ENCODE data around the gene RGS1. TPM values are rescaled to one million over a fixed set of nuclear protein-coding genes. Genes with fewer than 3 reads are reported as not detected.
A peak's percentile ranks its signal among the peaks of the same experiment; 100 is the strongest.

RGS1 gene
- total RNA-seq, 2 experiments from 2014 or later = 13.8 to 15.7 TPM

- peak; percentile 38 for ATAC-seq
- POLR2A ChIA-PET = interaction anchor here (0.7 to 1.9 kb wide), 4 partner anchors 11 to 31 kb away, joined by 3 to 19 read pairs (median 4); no protein-coding TSS in a partner anchor
- CTCF ChIA-PET = interaction anchor here (0.7 to 5.8 kb wide), 11 partner anchors 10 to 69 kb away, joined by 3 to 51 read pairs (median 4); no protein-coding TSS in a partner anchor
- no peak for DNase-seq
- Mint-ChIP-seq H3K27me3 (ENCODE audit: low read depth) (no peaks in the 10 kb centered on the region), H3K9me3 (ENCODE audit: insufficient read depth) (no peaks in the 10 kb centered on the region), H3K36me3 (ENCODE audit: low read depth) (peaks cover 9% of the 10 kb centered on the region), H3K4me3 (peak overlapping the region; percentile 61), H3K4me1 (ENCODE audit: low read depth) (peaks cover 30% of the 10 kb centered on the region), H3K27ac (peak overlapping the region; percentile 90)
Observed at GRCh38 chr1:192539297-192540092, 36.1 kb upstream of the RGS1 start.

GRCh38 chr1:192543445-192543844 is 32.1 kb upstream of the RGS1 start:
- ATAC-seq = no peak
- no peak overlapping the region for H3K4me3 Mint-ChIP-seq

GRCh38 chr1:192545896-192546521 is 29.6 kb upstream of the RGS1 start:
- CTCF ChIA-PET = interaction anchor here (1.0 to 2.5 kb wide), 7 partner anchors 8 to 71 kb away, joined by 3 to 14 read pairs (median 4); no protein-coding TSS in a partner anchor

More at GRCh38 chr1:192543445-192543844, 32.1 kb upstream of the RGS1 start:
- ChIA-PET POLR2A (interaction anchor here (0.7 kb wide), 1 partner anchor 27 kb away, joined by 3 read pairs; no protein-coding TSS in a partner anchor), CTCF (interaction anchor here (0.9 to 5.8 kb wide), 5 partner anchors 10 to 65 kb away, joined by 3 to 51 read pairs (median 4); no protein-coding TSS in a partner anchor)
- Mint-ChIP-seq H3K4me1 (ENCODE audit: low read depth) (peaks cover 39% of the 10 kb centered on the region), H3K9me3 (ENCODE audit: insufficient read depth) (no peaks in the 10 kb centered on the region), H3K36me3 (ENCODE audit: low read depth) (peaks cover 3% of the 10 kb centered on the region), H3K27me3 (ENCODE audit: low read depth) (no peaks in the 10 kb centered on the region), H3K27ac (no peak overlapping the region)
- no peak for DNase-seq

GRCh38 chr1:192546596-192547190 is 28.9 kb upstream of the RGS1 start:
- CTCF ChIA-PET = interaction anchor here (1.0 to 2.5 kb wide), 5 partner anchors 8 to 30 kb away, joined by 3 to 14 read pairs (median 8); no protein-coding TSS in a partner anchor
- Mint-ChIP-seq H3K27ac (no peak overlapping the region), H3K4me1 (ENCODE audit: low read depth) (peaks cover 42% of the 10 kb centered on the region), H3K9me3 (ENCODE audit: insufficient read depth) (no peaks in the 10 kb centered on the region), H3K36me3 (ENCODE audit: low read depth) (peaks cover 3% of the 10 kb centered on the region), H3K27me3 (ENCODE audit: low read depth) (no peaks in the 10 kb centered on the region), H3K4me3 (no peak overlapping the region)
- DNase-seq (no peak), ATAC-seq (no peak)
- POLR2A ChIA-PET = interaction anchor here (2.4 kb wide), 1 partner anchor 30 kb away, joined by 7 read pairs; no protein-coding TSS in a partner anchor

More at GRCh38 chr1:192545896-192546521, 29.6 kb upstream of the RGS1 start:
- peak; percentile 45 for ATAC-seq
- Mint-ChIP-seq H3K36me3 (ENCODE audit: low read depth) (peaks cover 3% of the 10 kb centered on the region), H3K27ac (no peak overlapping the region), H3K9me3 (ENCODE audit: insufficient read depth) (no peaks in the 10 kb centered on the region), H3K4me3 (no peak overlapping the region), H3K27me3 (ENCODE audit: low read depth) (no peaks in the 10 kb centered on the region), H3K4me1 (ENCODE audit: low read depth) (peaks cover 37% of the 10 kb centered on the region)
- DNase-seq = no peak
- POLR2A ChIA-PET = interaction anchor here (2.4 kb wide), 1 partner anchor 29 kb away, joined by 7 read pairs; no protein-coding TSS in a partner anchor

- H3K27me3 Mint-ChIP-seq (ENCODE audit: low read depth) = no peaks in the 10 kb centered on the region
- H3K4me1 Mint-ChIP-seq (ENCODE audit: low read depth) = peaks cover 46% of the 10 kb centered on the region
- no peak overlapping the region for H3K4me3 Mint-ChIP-seq
- DNase-seq (no peak), ATAC-seq (no peak)
- H3K27ac Mint-ChIP-seq = no peak overlapping the region
- H3K9me3 Mint-ChIP-seq (ENCODE audit: insufficient read depth) = no peaks in the 10 kb centered on the region
- POLR2A ChIA-PET = no interaction called here
- CTCF ChIA-PET = no interaction called here
- peaks cover 3% of the 10 kb centered on the region for H3K36me3 Mint-ChIP-seq (ENCODE audit: low read depth)
Observed at GRCh38 chr1:192547501-192547900, 28.1 kb upstream of the RGS1 start.

GRCh38 chr1:192549937-192550336 is 25.6 kb upstream of the RGS1 start:
- ChIA-PET CTCF (interaction anchor here (1.2 to 1.7 kb wide), 4 partner anchors 8 to 24 kb away, joined by 3 to 7 read pairs (median 5); no protein-coding TSS in a partner anchor), POLR2A (interaction anchor here (1.1 to 1.3 kb wide), 2 partner anchors 10 to 33 kb away, joined by 4 read pairs; no protein-coding TSS in a partner anchor)
- ATAC-seq (no peak), DNase-seq (no peak)
- Mint-ChIP-seq H3K36me3 (ENCODE audit: low read depth) (peaks cover 9% of the 10 kb centered on the region), H3K27me3 (ENCODE audit: low read depth) (no peaks in the 10 kb centered on the region), H3K4me3 (no peak overlapping the region), H3K9me3 (ENCODE audit: insufficient read depth) (no peaks in the 10 kb centered on the region), H3K27ac (no peak overlapping the region), H3K4me1 (ENCODE audit: low read depth) (peaks cover 50% of the 10 kb centered on the region)

- ATAC-seq = peak; percentile 63
- CTCF ChIA-PET = interaction anchor here (0.9 to 1.7 kb wide), 7 partner anchors 9 to 44 kb away, joined by 3 to 7 read pairs (median 4); no protein-coding TSS in a partner anchor
- H3K36me3 Mint-ChIP-seq (ENCODE audit: low read depth) = peaks cover 6% of the 10 kb centered on the region
- no peaks in the 10 kb centered on the region for H3K27me3 Mint-ChIP-seq (ENCODE audit: low read depth)
- POLR2A ChIA-PET = interaction anchor here (1.0 to 1.3 kb wide), 4 partner anchors 10 to 74 kb away, joined by 3 to 6 read pairs (median 4); no protein-coding TSS in a partner anchor
- peaks cover 42% of the 10 kb centered on the region for H3K4me1 Mint-ChIP-seq (ENCODE audit: low read depth)
- H3K9me3 Mint-ChIP-seq (ENCODE audit: insufficient read depth) = no peaks in the 10 kb centered on the region
- DNase-seq = no peak
- no peak overlapping the region for H3K4me3 Mint-ChIP-seq
- H3K27ac Mint-ChIP-seq = peak overlapping the region; percentile 21
Observed at GRCh38 chr1:192550922-192551534, 24.5 kb upstream of the RGS1 start.

- Mint-ChIP-seq H3K4me1 (ENCODE audit: low read depth) (peaks cover 35% of the 10 kb centered on the region), H3K9me3 (ENCODE audit: insufficient read depth) (no peaks in the 10 kb centered on the region)
Observed at GRCh38 chr1:192552760-192553191, 22.8 kb upstream of the RGS1 start.

GRCh38 chr1:192553741-192554140 is 21.8 kb upstream of the RGS1 start:
- Mint-ChIP-seq H3K4me1 (ENCODE audit: low read depth) (peaks cover 35% of the 10 kb centered on the region), H3K4me3 (no peak overlapping the region), H3K27me3 (ENCODE audit: low read depth) (no peaks in the 10 kb centered on the region), H3K9me3 (ENCODE audit: insufficient read depth) (no peaks in the 10 kb centered on the region), H3K27ac (no peak overlapping the region), H3K36me3 (ENCODE audit: low read depth) (peaks cover 6% of the 10 kb centered on the region)
- CTCF ChIA-PET = interaction anchor here (1.0 to 2.0 kb wide), 7 partner anchors 8 to 79 kb away, joined by 3 to 8 read pairs (median 5); no protein-coding TSS in a partner anchor
- DNase-seq = no peak
- no peak for ATAC-seq
- POLR2A ChIA-PET = interaction anchor here (0.8 kb wide), 1 partner anchor 13 kb away, joined by 4 read pairs; no protein-coding TSS in a partner anchor

More at GRCh38 chr1:192552760-192553191, 22.8 kb upstream of the RGS1 start:
- DNase-seq (no peak), ATAC-seq (no peak)
- Mint-ChIP-seq H3K27ac (peak overlapping the region; percentile 55), H3K27me3 (ENCODE audit: low read depth) (no peaks in the 10 kb centered on the region), H3K36me3 (ENCODE audit: low read depth) (peaks cover 6% of the 10 kb centered on the region), H3K4me3 (no peak overlapping the region)
- POLR2A ChIA-PET = interaction anchor here (0.6 kb wide), 1 partner anchor 1015 kb away, joined by 3 read pairs; no protein-coding TSS in a partner anchor
- CTCF ChIA-PET = interaction anchor here (0.9 to 1.9 kb wide), 7 partner anchors 9 to 78 kb away, joined by 3 to 6 read pairs (median 3); no protein-coding TSS in a partner anchor

- Mint-ChIP-seq H3K4me1 (ENCODE audit: low read depth) (peaks cover 38% of the 10 kb centered on the region), H3K4me3 (no peak overlapping the region), H3K9me3 (ENCODE audit: insufficient read depth) (no peaks in the 10 kb centered on the region), H3K27me3 (ENCODE audit: low read depth) (no peaks in the 10 kb centered on the region), H3K27ac (no peak overlapping the region), H3K36me3 (ENCODE audit: low read depth) (peaks cover 6% of the 10 kb centered on the region)
- DNase-seq (no peak), ATAC-seq (no peak)
- ChIA-PET POLR2A (no interaction called here), CTCF (interaction anchor here (1.0 to 2.0 kb wide), 2 partner anchors 9 to 16 kb away, joined by 4 to 8 read pairs; no protein-coding TSS in a partner anchor)
Observed at GRCh38 chr1:192554904-192555303, 20.7 kb upstream of the RGS1 start.

Measured in activated CD8-positive, alpha-beta T cell treated with anti-CD3 and anti-CD28 coated beads, Interleukin-2, amount 10 ng/mL, durations not matched to agents 7 days and 5 days (primary cell).